GM12875 (cell line): Measurements from ENCODE around the gene PRPF19.

Experiments used
- H3K4me3 ChIP-seq: one replicate; pipeline ENCODE4 v1.5.1; 2011; ENCODE audit warnings: low read depth, low read length, control low read depth
- CTCF ChIP-seq: IDR thresholded peaks from 2 replicates; pipeline ENCODE4 v1.5.1; 2011; ENCODE audit warnings: low read depth, mild to moderate bottlenecking, control low read depth, inconsistent platforms, low read length, moderate library complexity, borderline replicate concordance; ENCODE audit not compliant: insufficient read depth

The PRPF19 gene

GRCh38 chr11:60869451-60869825, 36.9 kb downstream of the PRPF19 start:
- TF ChIP-seq CTCF: no peak
- H3K4me3 ChIP-seq: no peak overlapping the region

- H3K4me3 ChIP-seq: no peak overlapping the region
- no peak for TF ChIP-seq CTCF
Observed at GRCh38 chr11:60868682-60869450, 37.5 kb downstream of the PRPF19 start.

GRCh38 chr11:60867871-60868681, 38.3 kb downstream of the PRPF19 start:
- H3K4me3 ChIP-seq: no peak overlapping the region
- no peak for TF ChIP-seq CTCF

GRCh38 chr11:60866911-60867870, 39.2 kb downstream of the PRPF19 start, which contains the start of gene ZP1:
TSS of gene ZP1 (plus strand) at chr11:60867542. CDS start at chr11:60867562, 20 bp downstream.
- TF ChIP-seq CTCF: no peak

GRCh38 chr11:60864856-60865513, 41.4 kb downstream of the PRPF19 start:
- no peak for TF ChIP-seq CTCF
- H3K4me3 ChIP-seq: no peak overlapping the region

More at GRCh38 chr11:60866911-60867870, 39.2 kb downstream of the PRPF19 start, which contains the start of gene ZP1:
- no peak within 1 kb of the TSS for H3K4me3 ChIP-seq
